ENCODE data around the gene DNM2. TPM values are rescaled to one million over a fixed set of nuclear protein-coding genes. Genes with fewer than 3 reads are reported as not detected.

DNM2 gene
- total and polyA plus RNA-seq, 2 of the 13 experiments (the other 11 are each of a cell fraction or from before 2014, with no cell fraction given), result 41.7 to 59.8 TPM

DNA sequence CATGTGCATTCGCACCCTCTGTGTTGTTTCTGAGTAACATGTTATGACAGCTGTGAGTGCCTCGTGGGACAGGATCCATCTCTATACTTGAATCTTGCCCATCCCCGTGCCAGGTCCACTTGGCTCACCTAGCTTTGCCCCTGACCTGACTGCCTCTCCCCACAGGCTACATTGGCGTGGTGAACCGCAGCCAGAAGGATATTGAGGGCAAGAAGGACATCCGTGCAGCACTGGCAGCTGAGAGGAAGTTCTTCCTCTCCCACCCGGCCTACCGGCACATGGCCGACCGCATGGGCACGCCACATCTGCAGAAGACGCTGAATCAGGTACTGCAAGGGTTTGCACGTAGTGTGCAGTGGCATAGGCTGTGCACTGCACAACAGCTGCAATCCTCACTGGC lies 64.9 kb downstream of the DNM2 start (continued):
- TF ChIP-seq HNF1A (IDR thresholded peaks at IDR 0.05; ENCODE audit: low read depth) (no peak), HNF1A (CRISPR knock-in tag; IDR thresholded peaks at IDR 0.05; ENCODE audit: borderline replicate concordance) (no peak), ZNF281 (CRISPR knock-in tag; IDR thresholded peaks at IDR 0.05; ENCODE audit: borderline replicate concordance) (no peak), TOE1 (CRISPR knock-in tag; IDR thresholded peaks at IDR 0.05) (no peak), FOXK1 (CRISPR knock-in tag; IDR thresholded peaks at IDR 0.05; ENCODE audit: borderline replicate concordance, low read depth) (no peak)
- TF ChIP-seq, protein P1, sequence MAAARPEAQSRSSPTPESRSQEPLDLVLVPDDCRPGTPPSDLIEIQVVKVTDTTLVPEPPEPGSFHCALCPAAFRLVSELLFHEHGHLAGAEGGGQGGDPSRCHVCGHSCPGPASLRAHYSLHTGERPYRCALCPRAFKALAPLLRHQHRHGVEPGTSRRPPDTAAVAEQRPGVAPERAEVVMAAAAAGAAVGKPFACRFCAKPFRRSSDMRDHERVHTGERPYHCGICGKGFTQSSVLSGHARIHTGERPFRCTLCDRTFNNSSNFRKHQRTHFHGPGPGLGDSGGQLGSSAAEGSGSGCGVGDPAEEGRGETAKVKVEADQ (CRISPR knock-in tag; IDR thresholded peaks at IDR 0.05; ENCODE audit: borderline replicate concordance), result no peak

Data from HepG2 (cell line).